Chondrocyte (in vitro differentiated cells): ENCODE results near the gene TBC1D32. TPM values are rescaled to one million over a fixed set of nuclear protein-coding genes. Genes with fewer than 3 reads are reported as not detected.
A peak's percentile ranks its signal among the peaks of the same experiment; 100 is the strongest.

ENCODE experiments used
- DNase-seq: peaks from one replicate; pipeline ENCODE4 v3.0.0; 2021; ENCODE audit warnings: mixed read lengths, low spot score
- H3K27ac Mint-ChIP-seq: one replicate; pipeline ENCODE4 v1.8.0; 2021; ENCODE audit warnings: mild to moderate bottlenecking, moderate library complexity, mixed read lengths; ENCODE audit not compliant: unreplicated experiment
- H3K27me3 Mint-ChIP-seq: 2 replicates; pipeline ENCODE4 v1.8.0; 2021; ENCODE audit warnings: low read depth, mixed read lengths
- H3K36me3 Mint-ChIP-seq: 2 replicates; pipeline ENCODE4 v1.8.0; 2021; ENCODE audit warnings: low read depth, mixed read lengths
- H3K4me1 Mint-ChIP-seq: 2 replicates; pipeline ENCODE4 v1.8.0; 2021; ENCODE audit warnings: low read depth, mild to moderate bottlenecking, mixed read lengths
- H3K4me3 Mint-ChIP-seq: one replicate; pipeline ENCODE4 v1.8.0; 2021; ENCODE audit warnings: mild to moderate bottlenecking, moderate library complexity, mixed read lengths; ENCODE audit not compliant: unreplicated experiment
- H3K9me3 Mint-ChIP-seq: 2 replicates; pipeline ENCODE4 v1.8.0; 2021; ENCODE audit warnings: low read depth, mixed read lengths
- CTCF ChIP-seq: fragments of 200-600 bp; sonication (generic); IDR thresholded peaks from 2 replicates; pipeline ENCODE4 v1.5.0; 2021; ENCODE audit warnings: antibody characterized with exemption, mild to moderate bottlenecking, moderate library complexity
- total RNA-seq: library from RNA; stranded (reverse); gene quantifications from 3 replicates; pipeline ENCODE4 v1.2.1, GENCODE V29; 2021

Gene TBC1D32
- total RNA-seq, 1 donor from 2014 or later, result 8.9 TPM

GRCh38 chr6:121237859-121238258 is 96.4 kb downstream of the TBC1D32 start:
- Mint-ChIP-seq H3K27me3 (no peaks in the 10 kb centered on the region), H3K4me1 (no peaks in the 10 kb centered on the region), H3K27ac (no peak overlapping the region), H3K4me3 (no peak overlapping the region), H3K9me3 (peaks cover under 1% of the 10 kb centered on the region), H3K36me3 (peaks cover 10% of the 10 kb centered on the region)
- DNase-seq, result no peak
- TF ChIP-seq CTCF, result no peak

- peaks cover 14% of the 10 kb centered on the region for H3K36me3 Mint-ChIP-seq
- no peak for DNase-seq
- H3K4me3 Mint-ChIP-seq, result no peak overlapping the region
Observed at GRCh38 chr6:121236984-121237383, 97.3 kb downstream of the TBC1D32 start.

GRCh38 chr6:121235386-121235785 is 98.9 kb downstream of the TBC1D32 start:
- peaks cover 15% of the 10 kb centered on the region for H3K36me3 Mint-ChIP-seq
- no peak for DNase-seq
- H3K27me3 Mint-ChIP-seq, result no peaks in the 10 kb centered on the region
- H3K9me3 Mint-ChIP-seq, result peaks cover 7% of the 10 kb centered on the region
- no peaks in the 10 kb centered on the region for H3K4me1 Mint-ChIP-seq
- TF ChIP-seq CTCF, result no peak
- H3K4me3 Mint-ChIP-seq, result no peak overlapping the region
- H3K27ac Mint-ChIP-seq, result no peak overlapping the region

More at GRCh38 chr6:121236984-121237383, 97.3 kb downstream of the TBC1D32 start:
- TF ChIP-seq CTCF, result peak; percentile 51
- no peak overlapping the region for H3K27ac Mint-ChIP-seq
- H3K4me1 Mint-ChIP-seq, result no peaks in the 10 kb centered on the region
- peaks cover 3% of the 10 kb centered on the region for H3K9me3 Mint-ChIP-seq
- H3K27me3 Mint-ChIP-seq, result no peaks in the 10 kb centered on the region

- DNase-seq, result no peak
- peaks cover 4% of the 10 kb centered on the region for H3K36me3 Mint-ChIP-seq
- no peaks in the 10 kb centered on the region for H3K9me3 Mint-ChIP-seq
- H3K27me3 Mint-ChIP-seq, result no peaks in the 10 kb centered on the region
- no peak overlapping the region for H3K27ac Mint-ChIP-seq
- no peak for TF ChIP-seq CTCF
- H3K4me3 Mint-ChIP-seq, result no peak overlapping the region
- no peaks in the 10 kb centered on the region for H3K4me1 Mint-ChIP-seq
Observed at GRCh38 chr6:121223930-121224329, 110.3 kb downstream of the TBC1D32 start.

- no peak overlapping the region for H3K27ac Mint-ChIP-seq
- no peaks in the 10 kb centered on the region for H3K9me3 Mint-ChIP-seq
- no peaks in the 10 kb centered on the region for H3K27me3 Mint-ChIP-seq
- no peak overlapping the region for H3K4me3 Mint-ChIP-seq
- TF ChIP-seq CTCF, result no peak
- no peak for DNase-seq
- H3K36me3 Mint-ChIP-seq, result peaks cover 4% of the 10 kb centered on the region
- no peaks in the 10 kb centered on the region for H3K4me1 Mint-ChIP-seq
Observed at GRCh38 chr6:121223212-121223611, 111.1 kb downstream of the TBC1D32 start.
